HG02588 (cell line): ENCODE measurements around the gene PBX3.

Experiments
- ATAC-seq: cut with Tn5 transposase; IDR thresholded peaks from one replicate; pipeline ENCODE4 v1.9.1; 2021; ENCODE audit warnings: mild to moderate bottlenecking, moderate library complexity; ENCODE audit not compliant: unreplicated experiment

PBX3 gene

GRCh38 chr9:125968714-125969374, 221.7 kb downstream of the PBX3 start:
- no peak for ATAC-seq

GRCh38 chr9:125969462-125969861, 222.3 kb downstream of the PBX3 start:
- ATAC-seq, result no peak

GRCh38 chr9:125969868-125970267, 222.7 kb downstream of the PBX3 start:
- no peak for ATAC-seq

- no peak for ATAC-seq
Observed at GRCh38 chr9:125970340-125970739, 223.2 kb downstream of the PBX3 start.

GRCh38 chr9:125971050-125971449, 223.9 kb downstream of the PBX3 start:
- ATAC-seq, result no peak

- no peak for ATAC-seq
Observed at GRCh38 chr9:125972012-125972729, 225.0 kb downstream of the PBX3 start.

- no peak for ATAC-seq
Observed at GRCh38 chr9:125973547-125973946, 226.4 kb downstream of the PBX3 start.

- no peak for ATAC-seq
Observed at GRCh38 chr9:125974705-125975104, 227.5 kb downstream of the PBX3 start.

- no peak for ATAC-seq
Observed at GRCh38 chr9:125977223-125977622, 230.1 kb downstream of the PBX3 start.

- no peak for ATAC-seq
Observed at GRCh38 chr9:125979383-125979782, 232.2 kb downstream of the PBX3 start.

- no peak for ATAC-seq
Observed at GRCh38 chr9:125982798-125983406, 235.7 kb downstream of the PBX3 start.

- ATAC-seq, result no peak
Observed at GRCh38 chr9:125983681-125984080, 236.5 kb downstream of the PBX3 start.

GRCh38 chr9:125984461-125984860, 237.3 kb downstream of the PBX3 start:
- ATAC-seq, result no peak

GRCh38 chr9:125985142-125985997, 238.2 kb downstream of the PBX3 start:
- no peak for ATAC-seq

- ATAC-seq, result no peak
Observed at GRCh38 chr9:125985998-125986655, 239.0 kb downstream of the PBX3 start.

- no peak for ATAC-seq
Observed at GRCh38 chr9:125986966-125987365, 239.8 kb downstream of the PBX3 start.

- ATAC-seq, result no peak
Observed at GRCh38 chr9:125987420-125987819, 240.2 kb downstream of the PBX3 start.

GRCh38 chr9:125988479-125989050, 241.4 kb downstream of the PBX3 start:
- ATAC-seq, result no peak

- no peak for ATAC-seq
Observed at GRCh38 chr9:125989090-125989501, 241.9 kb downstream of the PBX3 start.

- no peak for ATAC-seq
Observed at GRCh38 chr9:125989524-125990180, 242.5 kb downstream of the PBX3 start.
